Measurements from ENCODE around the gene NCAM2. TPM values are rescaled to one million over a fixed set of nuclear protein-coding genes. Genes with fewer than 3 reads are reported as not detected.

Gene NCAM2
- total RNA-seq, 1 donor from 2014 or later = 3.6 TPM

DNA sequence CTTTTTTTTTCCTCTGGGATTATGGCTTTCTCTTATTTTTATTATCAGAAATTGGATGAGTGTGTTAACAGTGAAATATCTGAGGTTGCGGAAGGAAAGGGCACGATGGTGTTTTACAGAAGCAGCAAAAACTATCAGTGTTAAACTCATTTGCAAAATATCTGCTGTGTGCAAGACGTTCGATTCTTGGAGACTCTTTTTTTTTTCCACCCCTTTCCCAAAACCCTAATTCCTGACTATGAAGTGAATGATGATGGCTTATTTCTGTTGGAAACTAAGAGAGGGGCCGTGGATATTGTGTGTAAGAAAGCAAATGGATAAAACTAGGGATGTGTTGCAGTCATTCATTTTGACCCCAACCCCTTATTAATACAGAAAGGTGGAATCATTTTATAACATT is 677 bp downstream of the NCAM2 start:
- H3K9me3 Mint-ChIP-seq = no peaks in the 10 kb centered on the region
- DNase-seq (ENCODE audit: low read depth, low spot score) = no peak
- H3K27ac Mint-ChIP-seq (ENCODE audit: unreplicated experiment) = no peak overlapping the region
- H3K4me3 Mint-ChIP-seq = peak overlapping the region; percentile 88
- no peaks in the 10 kb centered on the region for H3K36me3 Mint-ChIP-seq (ENCODE audit: low read depth)
- peaks cover 6% of the 10 kb centered on the region for H3K4me1 Mint-ChIP-seq
- TF ChIP-seq, protein P1, sequence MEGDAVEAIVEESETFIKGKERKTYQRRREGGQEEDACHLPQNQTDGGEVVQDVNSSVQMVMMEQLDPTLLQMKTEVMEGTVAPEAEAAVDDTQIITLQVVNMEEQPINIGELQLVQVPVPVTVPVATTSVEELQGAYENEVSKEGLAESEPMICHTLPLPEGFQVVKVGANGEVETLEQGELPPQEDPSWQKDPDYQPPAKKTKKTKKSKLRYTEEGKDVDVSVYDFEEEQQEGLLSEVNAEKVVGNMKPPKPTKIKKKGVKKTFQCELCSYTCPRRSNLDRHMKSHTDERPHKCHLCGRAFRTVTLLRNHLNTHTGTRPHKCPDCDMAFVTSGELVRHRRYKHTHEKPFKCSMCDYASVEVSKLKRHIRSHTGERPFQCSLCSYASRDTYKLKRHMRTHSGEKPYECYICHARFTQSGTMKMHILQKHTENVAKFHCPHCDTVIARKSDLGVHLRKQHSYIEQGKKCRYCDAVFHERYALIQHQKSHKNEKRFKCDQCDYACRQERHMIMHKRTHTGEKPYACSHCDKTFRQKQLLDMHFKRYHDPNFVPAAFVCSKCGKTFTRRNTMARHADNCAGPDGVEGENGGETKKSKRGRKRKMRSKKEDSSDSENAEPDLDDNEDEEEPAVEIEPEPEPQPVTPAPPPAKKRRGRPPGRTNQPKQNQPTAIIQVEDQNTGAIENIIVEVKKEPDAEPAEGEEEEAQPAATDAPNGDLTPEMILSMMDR (conservative IDR thresholded peaks at IDR 0.05) = no peak
- peaks cover 21% of the 10 kb centered on the region for H3K27me3 Mint-ChIP-seq (ENCODE audit: low read depth)

DNA sequence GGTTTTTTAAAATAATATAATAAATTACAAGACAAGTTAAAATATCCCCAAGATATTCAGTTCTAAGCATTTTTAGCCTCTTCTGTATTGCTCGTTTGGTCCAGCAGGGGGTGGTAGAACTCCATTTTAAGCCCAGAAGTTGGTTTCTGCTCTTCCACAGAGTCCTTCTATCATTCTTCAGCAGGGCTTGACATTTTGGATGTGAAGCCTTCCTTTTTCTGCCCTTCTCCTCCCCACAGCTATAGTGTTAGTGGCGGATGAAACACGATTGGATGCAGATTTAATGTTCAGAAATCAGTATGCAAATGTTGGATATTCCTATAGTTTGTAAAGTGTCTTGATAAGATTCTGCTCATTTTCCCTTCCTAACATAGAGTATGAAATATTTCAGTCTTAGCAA is 1.4 kb downstream of the NCAM2 start:
- Mint-ChIP-seq H3K4me1 (peaks cover 6% of the 10 kb centered on the region), H3K27ac (ENCODE audit: unreplicated experiment) (no peak overlapping the region), H3K36me3 (ENCODE audit: low read depth) (no peaks in the 10 kb centered on the region), H3K27me3 (ENCODE audit: low read depth) (peaks cover 21% of the 10 kb centered on the region), H3K4me3 (peak overlapping the region; percentile 88), H3K9me3 (no peaks in the 10 kb centered on the region)
- TF ChIP-seq, protein P1 (conservative IDR thresholded peaks at IDR 0.05) = peak; percentile 84
- peak; percentile 56 for DNase-seq (ENCODE audit: low read depth, low spot score)

- Mint-ChIP-seq H3K4me3 (no peak overlapping the region), H3K27me3 (ENCODE audit: low read depth) (peaks cover 21% of the 10 kb centered on the region), H3K36me3 (ENCODE audit: low read depth) (no peaks in the 10 kb centered on the region)
Observed at GRCh38 chr21:21000591-21001175, 2.5 kb downstream of the NCAM2 start.

DNA sequence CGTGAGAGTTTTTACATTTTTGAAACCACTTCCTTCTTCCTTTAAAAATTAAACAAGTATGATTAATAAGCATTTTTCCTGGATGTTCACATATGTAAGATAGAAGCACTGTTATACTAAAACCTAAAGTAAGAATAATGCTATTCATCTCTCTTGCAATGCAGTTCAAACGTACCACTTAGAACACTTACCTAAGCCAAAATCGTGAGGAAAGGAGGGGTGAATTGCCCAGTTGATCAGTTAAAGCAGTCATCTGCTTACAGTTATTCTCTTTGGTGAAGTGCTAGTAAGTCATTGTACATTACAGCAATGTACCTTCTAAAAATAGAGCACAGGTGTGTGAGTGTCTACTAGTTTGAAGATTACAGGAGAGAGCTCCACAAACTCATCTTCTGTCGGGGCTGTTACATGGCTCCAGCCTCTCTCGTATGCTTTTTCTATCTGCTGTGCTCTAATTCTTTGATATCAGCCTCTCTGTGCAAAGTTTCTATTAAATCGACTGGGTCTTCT is 3.4 kb downstream of the NCAM2 start:
- Mint-ChIP-seq H3K36me3 (ENCODE audit: low read depth) (no peaks in the 10 kb centered on the region), H3K4me1 (peaks cover 6% of the 10 kb centered on the region), H3K4me3 (no peak overlapping the region), H3K27ac (ENCODE audit: unreplicated experiment) (no peak overlapping the region), H3K9me3 (no peaks in the 10 kb centered on the region), H3K27me3 (ENCODE audit: low read depth) (peaks cover 15% of the 10 kb centered on the region)
- TF ChIP-seq, protein P1 (conservative IDR thresholded peaks at IDR 0.05) = no peak
- no peak for DNase-seq (ENCODE audit: low read depth, low spot score)

More at GRCh38 chr21:21000591-21001175, 2.5 kb downstream of the NCAM2 start:
- TF ChIP-seq, protein P1 (conservative IDR thresholded peaks at IDR 0.05) = no peak
- Mint-ChIP-seq H3K9me3 (no peaks in the 10 kb centered on the region), H3K27ac (ENCODE audit: unreplicated experiment) (no peak overlapping the region), H3K4me1 (peaks cover 6% of the 10 kb centered on the region)
- no peak for DNase-seq (ENCODE audit: low read depth, low spot score)

GRCh38 chr21:21002153-21002552 is 3.9 kb downstream of the NCAM2 start:
- peaks cover 11% of the 10 kb centered on the region for H3K27me3 Mint-ChIP-seq (ENCODE audit: low read depth)
- TF ChIP-seq, protein P1 (conservative IDR thresholded peaks at IDR 0.05) = no peak
- H3K4me1 Mint-ChIP-seq = peaks cover 6% of the 10 kb centered on the region
- H3K9me3 Mint-ChIP-seq = no peaks in the 10 kb centered on the region
- H3K4me3 Mint-ChIP-seq = no peak overlapping the region
- DNase-seq (ENCODE audit: low read depth, low spot score) = no peak
- no peaks in the 10 kb centered on the region for H3K36me3 Mint-ChIP-seq (ENCODE audit: low read depth)
- H3K27ac Mint-ChIP-seq (ENCODE audit: unreplicated experiment) = no peak overlapping the region

Data from neural crest cell (in vitro differentiated cells).